GM23338 (cell line): Measurements from ENCODE around the gene SLC35A4. TPM values are rescaled to one million over a fixed set of nuclear protein-coding genes. Genes with fewer than 3 reads are reported as not detected.

Experiments used
- ATAC-seq: fragments of 200-7000 bp; cut with Tn5 transposase; 3 replicates; pipeline ENCODE4 v1.9.1; 2020
- DNase-seq: peaks from one replicate; pipeline ENCODE4 v3.0.0-alpha.2; 2015; ENCODE audit warnings: low spot score
- H2AFZ ChIP-seq: fragments of 200-600 bp; sonication (generic); 2 replicates; pipeline ENCODE4 v1.8.0; 2016; ENCODE audit warnings: antibody characterized with exemption, mild to moderate bottlenecking, moderate library complexity
- H3F3A ChIP-seq: fragments of 200-600 bp; sonication (generic); replicated peaks from 2 replicates; pipeline ENCODE4 v1.8.0; 2017; ENCODE audit warnings: antibody characterized with exemption, mixed run types, low read depth
- H3K27ac ChIP-seq: fragments of 200-600 bp; sonication (generic); 2 replicates; pipeline ENCODE4 v1.6.1; 2016; ENCODE audit warnings: low read depth
- H3K27me3 ChIP-seq: fragments of 200-600 bp; sonication (generic); 2 replicates; pipeline ENCODE4 v1.8.0; 2016; ENCODE audit warnings: mild to moderate bottlenecking, mixed run types, moderate library complexity; ENCODE audit not compliant: insufficient read depth
- H3K36me3 ChIP-seq: fragments of 200-600 bp; sonication (generic); 2 replicates; pipeline ENCODE4 v1.8.0; 2016; ENCODE audit warnings: mild to moderate bottlenecking; ENCODE audit not compliant: insufficient read depth
- H3K4me1 ChIP-seq: fragments of 200-600 bp; sonication (generic); 2 replicates; pipeline ENCODE4 v1.8.0; 2016; ENCODE audit warnings: mild to moderate bottlenecking, moderate library complexity; ENCODE audit not compliant: insufficient read depth
- H3K4me2 ChIP-seq: fragments of 200-600 bp; sonication (generic); 2 replicates; pipeline ENCODE4 v1.7.1; 2017; ENCODE audit warnings: mixed run types
- H3K4me3 ChIP-seq: fragments of 200-600 bp; sonication (generic); 2 replicates; pipeline ENCODE4 v1.6.1; 2016; ENCODE audit warnings: mixed run types
- H3K79me2 ChIP-seq: fragments of 200-600 bp; sonication (generic); replicated peaks from 2 replicates; pipeline ENCODE4 v1.8.0; 2017; ENCODE audit warnings: mild to moderate bottlenecking; ENCODE audit not compliant: insufficient read depth
- H3K9me2 ChIP-seq: fragments of 200-600 bp; sonication (generic); 2 replicates; pipeline ENCODE4 v1.8.0; 2017; ENCODE audit not compliant: insufficient read depth
- H4K20me1 ChIP-seq: fragments of 200-600 bp; sonication (generic); replicated peaks from 2 replicates; pipeline ENCODE4 v1.8.0; 2017; ENCODE audit warnings: mild to moderate bottlenecking; ENCODE audit not compliant: insufficient read depth
- H3K27ac Mint-ChIP-seq: 2 replicates; pipeline ENCODE4 v1.8.0; 2020; ENCODE audit warnings: inconsistent platforms, mild to moderate bottlenecking, moderate library complexity, mixed read lengths
- H3K27me3 Mint-ChIP-seq: 3 replicates; pipeline ENCODE4 v1.8.0; 2022; ENCODE audit warnings: low read depth, mild to moderate bottlenecking, moderate library complexity, mixed read lengths, inconsistent platforms; ENCODE audit not compliant: insufficient read depth, poor library complexity
- H3K36me3 Mint-ChIP-seq: 3 replicates; pipeline ENCODE4 v1.8.0; 2021; ENCODE audit warnings: low read depth, mild to moderate bottlenecking, inconsistent platforms, moderate library complexity, mixed read lengths
- H3K4me1 Mint-ChIP-seq: 3 replicates; pipeline ENCODE4 v1.8.0; 2020; ENCODE audit warnings: mild to moderate bottlenecking, inconsistent platforms, mixed read lengths
- H3K4me3 Mint-ChIP-seq: 3 replicates; pipeline ENCODE4 v1.8.0; 2021; ENCODE audit warnings: moderate library complexity, mild to moderate bottlenecking, inconsistent platforms, mixed read lengths
- H3K9me3 Mint-ChIP-seq: 3 replicates; pipeline ENCODE4 v1.8.0; 2020; ENCODE audit warnings: moderate library complexity, mild to moderate bottlenecking, inconsistent platforms, mixed read lengths
- CREB1 ChIP-seq: fragments of 250-450 bp; sonication (Bioruptor Pico); IDR thresholded peaks from 2 replicates; pipeline ENCODE4 v1.5.0; 2020; ENCODE audit warnings: low read depth, mild to moderate bottlenecking, moderate library complexity
- CTCF ChIP-seq, 2 experiments: fragments of 200-600 bp in 1 of 2; sonication (generic) in 1 of 2; conservative IDR thresholded peaks; 2 replicates each; pipeline versions ENCODE4 v1.5.1 to v1.6.1; 2016 to 2017; ENCODE audit warnings: antibody characterized with exemption in 2 of 2, low read depth in 2 of 2, mild to moderate bottlenecking in 2 of 2, moderate library complexity in 1 of 2
- EZH2 ChIP-seq: fragments of 200-600 bp; sonication (generic); IDR thresholded peaks from one replicate; pipeline ENCODE4 v1.8.0; 2017; ENCODE audit warnings: antibody characterized with exemption, mild to moderate bottlenecking, low read depth; ENCODE audit not compliant: unreplicated experiment
- EZH2phosphoT487 ChIP-seq: fragments of 200-600 bp; sonication (generic); IDR thresholded peaks from one replicate; pipeline ENCODE4 v1.8.1; 2018; ENCODE audit warnings: antibody characterized with exemption; ENCODE audit not compliant: unreplicated experiment
- JUNB ChIP-seq: IDR thresholded peaks from one replicate; pipeline ENCODE4 v1.6.1; 2016; ENCODE audit warnings: antibody characterized with exemption; ENCODE audit not compliant: unreplicated experiment
- NANOG ChIP-seq: IDR thresholded peaks from 2 replicates; pipeline ENCODE4 v1.6.1; 2016; ENCODE audit warnings: antibody characterized with exemption, borderline replicate concordance
- POLR2AphosphoS5 ChIP-seq: IDR thresholded peaks from 2 replicates; pipeline ENCODE4 v1.6.1; 2016; ENCODE audit warnings: antibody characterized with exemption, low read depth
- REST ChIP-seq: IDR thresholded peaks from one replicate; pipeline ENCODE4 v1.6.1; 2018; ENCODE audit warnings: antibody characterized with exemption; ENCODE audit not compliant: unreplicated experiment
- STAT1 ChIP-seq: IDR thresholded peaks from one replicate; pipeline ENCODE4 v1.6.1; 2016; ENCODE audit warnings: antibody characterized with exemption; ENCODE audit not compliant: unreplicated experiment
- ZNF114 ChIP-seq: fragments of 250-450 bp; sonication (Bioruptor Pico); IDR thresholded peaks from 2 replicates; pipeline ENCODE4 v1.5.0; 2020; ENCODE audit warnings: mild to moderate bottlenecking, moderate library complexity
- ZNF331 ChIP-seq: fragments of 250-450 bp; sonication (Bioruptor Pico); IDR thresholded peaks from 2 replicates; pipeline ENCODE4 v1.5.0; 2020; ENCODE audit warnings: low read depth, mild to moderate bottlenecking, moderate library complexity
- ZNF462 ChIP-seq: fragments of 250-450 bp; sonication (Bioruptor Pico); IDR thresholded peaks from 2 replicates; pipeline ENCODE4 v1.5.0; 2020; ENCODE audit warnings: mild to moderate bottlenecking, moderate library complexity
- polyA plus RNA-seq: library from polyadenylated mRNA; unstranded; fragments of >200 nt; fragmentation: Nextera tagmentation; extraction: Ambion mirVana; gene quantifications from 2 replicates; pipeline ENCODE4 v1.2.1, GENCODE V29; 2016
- total RNA-seq: library from RNA; depleted of rRNA; stranded (reverse); fragments of >200 nt; shearing (Covaris generic); gene quantifications from 2 replicates; pipeline ENCODE4 v1.2.3, GENCODE V29; 2014

Gene SLC35A4
- total and polyA plus RNA-seq, 2 experiments from 2014 or later: 17.7 to 39.1 TPM

- no peaks in the 10 kb centered on the region for H3K9me2 ChIP-seq
- peaks cover 26% of the 10 kb centered on the region for H3K4me1 ChIP-seq
- H3K36me3 ChIP-seq: peaks cover 32% of the 10 kb centered on the region
- Mint-ChIP-seq H3K36me3 (peaks cover 55% of the 10 kb centered on the region), H3K27me3 (peaks cover 17% of the 10 kb centered on the region), H3K27ac (no peak overlapping the region), H3K9me3 (no peaks in the 10 kb centered on the region), H3K4me1 (peaks cover 24% of the 10 kb centered on the region), H3K4me3 (no peak overlapping the region)
- peaks cover 2% of the 10 kb centered on the region for H4K20me1 ChIP-seq
- H3K79me2 ChIP-seq: no peaks in the 10 kb centered on the region
- H3K27ac ChIP-seq: no peak overlapping the region
- H3K27me3 ChIP-seq: no peaks in the 10 kb centered on the region
- no peak for DNase-seq
- no peak overlapping the region for H2AFZ ChIP-seq
- no peak for ATAC-seq
- no peak overlapping the region for H3K4me2 ChIP-seq
- H3F3A ChIP-seq: peaks cover 17% of the 10 kb centered on the region
- TF ChIP-seq CTCF (conservative IDR thresholded peaks at IDR 0.05; ENCODE audit: low read depth in 2 of 2) (no peak), EZH2phosphoT487 (no peak), POLR2AphosphoS5 (no peak), REST (no peak), STAT1 (no peak), EZH2 (no peak), JUNB (no peak), ZNF462 (CRISPR knock-in tag) (no peak), NANOG (no peak), ZNF331 (CRISPR knock-in tag) (no peak), CREB1 (CRISPR knock-in tag) (no peak), ZNF114 (CRISPR knock-in tag) (no peak)
- no peak overlapping the region for H3K4me3 ChIP-seq
Measured at GRCh38 chr5:140544986-140545385, 19.6 kb upstream of the SLC35A4 start.
